ENCODE measurements around the gene XYLB. TPM values are rescaled to one million over a fixed set of nuclear protein-coding genes. Genes with fewer than 3 reads are reported as not detected.
A peak's percentile ranks its signal among the peaks of the same experiment; 100 is the strongest.

XYLB gene
- total and polyA plus RNA-seq, 4 donors, result 4.0 to 7.5 (median 6.4) TPM

DNA sequence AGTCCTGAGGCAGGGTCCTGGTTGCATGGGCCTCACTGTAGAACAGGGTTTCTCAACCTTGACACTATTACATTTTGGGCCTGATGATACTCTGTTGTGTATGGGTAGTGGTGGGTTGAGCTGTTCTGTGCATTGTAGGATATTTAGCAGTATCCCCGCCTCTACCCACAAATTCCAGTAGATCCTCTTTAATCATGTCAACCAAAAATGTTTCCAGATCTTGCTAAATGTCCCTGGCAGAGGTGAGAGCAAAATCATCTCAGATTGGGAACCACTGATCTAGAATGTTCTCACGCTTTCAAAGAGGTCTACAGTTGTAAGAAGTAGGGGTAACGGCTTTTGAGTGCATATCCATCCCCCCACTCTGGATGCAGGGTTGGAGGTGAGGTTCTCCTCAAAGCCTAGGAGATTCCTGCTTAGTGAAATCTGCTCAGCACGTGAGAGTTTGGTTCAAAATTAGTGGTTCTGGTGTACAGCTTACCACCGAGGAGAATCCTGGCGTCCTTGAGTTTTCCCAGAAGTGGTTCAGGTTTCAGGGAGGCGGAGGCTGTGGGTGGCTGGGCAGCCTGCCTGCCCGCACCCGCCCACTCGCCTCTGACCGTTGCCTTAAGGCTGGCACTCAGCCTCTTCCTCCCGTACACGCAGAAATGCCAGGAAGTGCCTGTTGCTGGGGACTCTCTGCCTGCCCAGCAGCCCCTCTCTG, 112.4 kb downstream of the XYLB start:
- 63% methylated on average over 10 of the region's 13 CpGs for WGBS (ENCODE audit: insufficient coverage)
- no peaks in the 10 kb centered on the region for H3K27me3 ChIP-seq (ENCODE audit: control insufficient read depth, insufficient read depth, low read length)
- H3K4me3 ChIP-seq (ENCODE audit: low read depth, low read length), result no peak overlapping the region
- peaks cover 27% of the 10 kb centered on the region for H3K4me1 ChIP-seq (ENCODE audit: control insufficient read depth, insufficient read depth, low read length)
- H3K36me3 ChIP-seq (ENCODE audit: control insufficient read depth, insufficient read depth, low read length), result peaks cover 5% of the 10 kb centered on the region
- DNase-seq (ENCODE audit: low read depth in 4 of 6, low spot score in 6 of 6), result no peak
- H3K9me3 ChIP-seq (ENCODE audit: control insufficient read depth, insufficient read depth, low read length), result no peaks in the 10 kb centered on the region
- no peak overlapping the region for H3K27ac ChIP-seq (ENCODE audit: low read depth, low read length)

DNA sequence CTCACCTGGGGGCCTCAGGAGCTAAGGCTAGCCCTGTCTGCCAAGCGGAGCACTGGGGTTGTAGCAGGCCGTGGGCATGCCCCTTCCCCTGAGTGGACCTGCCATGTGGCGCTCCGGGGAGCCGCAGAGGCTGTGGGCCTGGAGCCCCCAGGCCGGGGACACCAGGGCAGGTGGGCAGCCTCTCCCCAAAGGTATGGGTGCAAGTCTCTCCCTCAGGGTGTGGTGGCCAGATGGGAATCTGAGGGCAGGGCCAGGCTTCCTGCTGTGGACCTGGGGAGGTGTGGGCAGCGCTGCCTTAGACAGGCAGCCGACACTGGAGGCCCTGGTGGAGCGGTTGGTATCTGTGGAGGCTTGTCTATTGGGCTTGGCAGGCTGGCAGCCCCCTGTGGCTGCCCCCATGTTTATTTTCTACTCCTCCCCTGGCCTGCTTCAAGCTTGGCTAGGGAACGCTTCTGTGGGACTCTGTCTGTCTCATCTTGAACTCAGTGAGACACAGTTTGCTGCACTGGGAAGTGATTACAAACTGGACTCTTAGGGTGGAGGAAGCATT, 113.0 kb downstream of the XYLB start:
- Histone ChIP-seq H3K27me3 (ENCODE audit: control insufficient read depth, insufficient read depth, low read length) (no peaks in the 10 kb centered on the region), H3K27ac (ENCODE audit: low read depth, low read length) (no peak overlapping the region), H3K4me1 (ENCODE audit: control insufficient read depth, insufficient read depth, low read length) (peaks cover 27% of the 10 kb centered on the region), H3K4me3 (ENCODE audit: low read depth, low read length) (no peak overlapping the region), H3K9me3 (ENCODE audit: control insufficient read depth, insufficient read depth, low read length) (no peaks in the 10 kb centered on the region), H3K36me3 (ENCODE audit: control insufficient read depth, insufficient read depth, low read length) (peaks cover 5% of the 10 kb centered on the region)
- WGBS (ENCODE audit: insufficient coverage), result 91% methylated on average over 6 of the region's 10 CpGs
- DNase-seq (ENCODE audit: low read depth in 4 of 6, low spot score in 6 of 6), result no peak

DNA sequence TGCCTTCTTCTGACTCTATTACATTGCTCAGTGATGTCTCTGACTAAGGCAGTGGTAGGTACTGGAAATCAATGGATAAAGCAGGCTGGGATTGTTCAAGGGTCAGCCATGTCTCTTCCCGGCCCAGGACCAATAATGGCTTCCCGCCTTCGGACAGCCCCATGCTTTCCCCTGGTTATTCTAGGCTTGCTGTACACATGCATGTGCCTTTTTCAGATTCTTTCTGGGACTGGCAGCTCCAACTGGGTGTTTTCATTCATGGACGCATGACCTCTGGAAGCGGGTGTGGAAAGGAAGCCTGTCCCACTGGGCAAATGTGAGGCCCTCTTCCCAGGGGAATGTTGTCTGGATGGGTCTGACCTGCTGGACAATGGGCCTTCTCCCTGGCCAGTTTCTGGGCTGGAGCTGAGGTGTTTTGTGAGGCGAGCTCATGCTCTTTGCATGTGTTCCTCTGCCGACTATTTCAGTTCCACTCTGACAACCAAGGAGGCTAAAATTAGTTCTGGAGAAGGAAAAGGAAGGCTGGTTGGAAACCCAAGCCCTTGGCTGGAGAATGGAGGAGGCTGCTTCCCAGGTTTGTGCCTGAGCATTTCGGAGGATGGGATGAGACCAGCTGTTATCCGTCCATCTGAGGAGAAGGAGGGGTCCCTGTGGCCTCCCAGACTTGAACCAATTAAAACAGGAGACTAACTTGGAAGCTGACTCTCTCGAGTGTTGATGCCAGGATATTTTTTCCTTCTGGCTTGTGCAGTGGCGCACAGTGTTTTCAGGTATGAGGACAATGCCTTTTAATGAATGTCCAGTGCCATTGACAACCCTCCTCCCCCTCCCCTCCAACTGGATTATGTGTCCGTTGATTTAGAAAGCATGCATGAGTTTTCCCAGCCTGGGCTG, 114.0 kb downstream of the XYLB start:
- Histone ChIP-seq H3K4me1 (ENCODE audit: control insufficient read depth, insufficient read depth, low read length) (peaks cover 21% of the 10 kb centered on the region), H3K9me3 (ENCODE audit: control insufficient read depth, insufficient read depth, low read length) (no peaks in the 10 kb centered on the region), H3K4me3 (ENCODE audit: low read depth, low read length) (no peak overlapping the region), H3K36me3 (ENCODE audit: control insufficient read depth, insufficient read depth, low read length) (peaks cover 5% of the 10 kb centered on the region), H3K27me3 (ENCODE audit: control insufficient read depth, insufficient read depth, low read length) (no peaks in the 10 kb centered on the region), H3K27ac (ENCODE audit: low read depth, low read length) (no peak overlapping the region)
- peak in 1 of 6 donors; percentile 22 for DNase-seq (ENCODE audit: low read depth in 4 of 6, low spot score in 6 of 6)
- WGBS (ENCODE audit: insufficient coverage), result 84% methylated on average over 7 of the region's 12 CpGs

Small RNA genes lying within 50 kb of the gene (small RNA-seq; reads per million reads assigned to genes)
- gene RNU6-235P (ENCODE audit: low replicate concordance), result not detected

Other genes with a start within 250 kb of the XYLB start
- 10 to 100 TPM; 30.2 to 36.6 TPM for gene ACAA1, start 209.7 kb upstream of the XYLB start, total RNA-seq
- 100 to 1,000 TPM in 1 of 2 donors, 10 to 100 TPM in 1; 99.3 to 100 TPM for gene ACAA1, start 209.7 kb upstream of the XYLB start, polyA plus RNA-seq (ENCODE audit: insufficient read length in 2 of 2)
- gene MYD88, start 208.1 kb upstream of the XYLB start, total RNA-seq, result 1 to 10 TPM; 5.1 to 9.3 TPM
- gene MYD88, start 208.1 kb upstream of the XYLB start, polyA plus RNA-seq (ENCODE audit: insufficient read length in 2 of 2), result 10 to 100 TPM; 21.5 to 22.2 TPM
- 10 to 100 TPM; 33.7 to 36.1 TPM for gene OXSR1, start 181.2 kb upstream of the XYLB start, total RNA-seq
- gene OXSR1, start 181.2 kb upstream of the XYLB start, polyA plus RNA-seq (ENCODE audit: insufficient read length in 2 of 2), result 10 to 100 TPM; 32.3 to 33.2 TPM
- gene SLC22A13, start 81.0 kb upstream of the XYLB start, total RNA-seq, result under 1 TPM; 0.40 to 0.50 TPM
- gene SLC22A13, start 81.0 kb upstream of the XYLB start, polyA plus RNA-seq (ENCODE audit: insufficient read length in 2 of 2), result under 1 TPM; 0.10 to 0.42 TPM
- under 1 TPM; 0.10 to 0.28 TPM for gene SLC22A14, start 64.5 kb upstream of the XYLB start, total RNA-seq
- under 1 TPM; 0.33 to 0.75 TPM for gene SLC22A14, start 64.5 kb upstream of the XYLB start, polyA plus RNA-seq (ENCODE audit: insufficient read length in 2 of 2)
- 10 to 100 TPM; 14.1 to 16.5 TPM for gene ACVR2B, start 107.1 kb downstream of the XYLB start, total RNA-seq
- 10 to 100 TPM; 10.8 to 16.4 TPM for gene ACVR2B, start 107.1 kb downstream of the XYLB start, polyA plus RNA-seq (ENCODE audit: insufficient read length in 2 of 2)
- gene EXOG, start 149.6 kb downstream of the XYLB start, total RNA-seq, result 10 to 100 TPM; 13.3 to 23.2 TPM
- gene EXOG, start 149.6 kb downstream of the XYLB start, polyA plus RNA-seq (ENCODE audit: insufficient read length in 2 of 2), result 10 to 100 TPM; 16.8 to 24.5 TPM